ENCODE data around the gene ROBO1.
"Not testable (repeated sequence)": the region's sequence is repeated elsewhere in the genome, so short reads cannot be mapped to it uniquely, and the experiment has no call there.

ROBO1 gene

DNA sequence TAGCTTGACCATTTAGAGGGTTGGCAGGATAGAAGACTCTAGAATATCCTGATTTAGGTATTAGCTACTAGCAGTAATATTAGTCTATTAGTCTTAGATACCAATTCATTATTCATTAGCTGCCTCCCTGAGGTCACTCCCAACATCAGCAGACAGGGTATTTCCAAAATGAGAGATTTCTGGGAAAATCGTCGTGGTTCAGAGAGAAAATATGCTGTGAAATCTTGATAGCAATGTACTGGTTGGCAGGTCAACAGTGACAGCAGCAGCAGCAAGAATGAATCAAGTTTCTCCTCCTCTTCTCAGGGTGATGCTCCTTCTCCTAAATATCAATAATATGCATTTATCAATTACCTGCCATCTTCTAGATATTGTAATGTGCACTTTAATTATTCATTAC, 41.3 kb upstream of the ROBO1 start:
- Histone ChIP-seq H3K36me3 (ENCODE audit: insufficient read depth) (no peaks in the 10 kb centered on the region), H3K79me2 (ENCODE audit: insufficient read depth, low read depth) (no peaks in the 10 kb centered on the region), H3K4me2 (no peak overlapping the region), H4K20me1 (ENCODE audit: insufficient read depth) (no peaks in the 10 kb centered on the region), H3K9ac (no peak overlapping the region), H3K4me1 (ENCODE audit: low read depth, poor library complexity, severe bottlenecking) (no peaks in the 10 kb centered on the region), H3K27me3 (ENCODE audit: insufficient read depth, low read depth) (no peaks in the 10 kb centered on the region), H3K4me3 (IDR thresholded peaks at IDR 0.05; ENCODE audit: insufficient read depth, low read depth, low read length) (no peak overlapping the region), H2AFZ (ENCODE audit: low read depth) (no peak overlapping the region), H3K27ac (no peak overlapping the region)
- TF ChIP-seq, protein P1, sequence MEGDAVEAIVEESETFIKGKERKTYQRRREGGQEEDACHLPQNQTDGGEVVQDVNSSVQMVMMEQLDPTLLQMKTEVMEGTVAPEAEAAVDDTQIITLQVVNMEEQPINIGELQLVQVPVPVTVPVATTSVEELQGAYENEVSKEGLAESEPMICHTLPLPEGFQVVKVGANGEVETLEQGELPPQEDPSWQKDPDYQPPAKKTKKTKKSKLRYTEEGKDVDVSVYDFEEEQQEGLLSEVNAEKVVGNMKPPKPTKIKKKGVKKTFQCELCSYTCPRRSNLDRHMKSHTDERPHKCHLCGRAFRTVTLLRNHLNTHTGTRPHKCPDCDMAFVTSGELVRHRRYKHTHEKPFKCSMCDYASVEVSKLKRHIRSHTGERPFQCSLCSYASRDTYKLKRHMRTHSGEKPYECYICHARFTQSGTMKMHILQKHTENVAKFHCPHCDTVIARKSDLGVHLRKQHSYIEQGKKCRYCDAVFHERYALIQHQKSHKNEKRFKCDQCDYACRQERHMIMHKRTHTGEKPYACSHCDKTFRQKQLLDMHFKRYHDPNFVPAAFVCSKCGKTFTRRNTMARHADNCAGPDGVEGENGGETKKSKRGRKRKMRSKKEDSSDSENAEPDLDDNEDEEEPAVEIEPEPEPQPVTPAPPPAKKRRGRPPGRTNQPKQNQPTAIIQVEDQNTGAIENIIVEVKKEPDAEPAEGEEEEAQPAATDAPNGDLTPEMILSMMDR (conservative IDR thresholded peaks at IDR 0.05; ENCODE audit: low read depth, low read length) = no peak

DNA sequence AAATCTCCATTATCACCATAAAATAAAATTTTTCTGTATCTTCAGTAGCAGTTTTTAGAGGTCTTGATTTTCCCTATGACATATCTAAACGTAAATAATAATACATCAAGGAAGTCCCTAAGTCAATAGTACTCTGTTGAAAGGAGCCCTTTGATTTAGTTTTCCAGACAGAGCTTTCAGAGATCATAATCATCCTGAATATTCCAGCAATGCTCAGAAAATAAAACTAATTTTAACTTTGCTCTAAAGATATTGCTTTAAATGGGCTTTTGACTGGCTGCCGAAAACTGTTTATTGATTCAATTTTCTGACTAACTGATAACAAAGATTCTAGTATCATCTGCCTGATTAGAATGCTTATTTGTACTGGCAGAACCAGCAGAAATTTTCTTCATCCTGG, 40.7 kb upstream of the ROBO1 start:
- Histone ChIP-seq H3K79me2 (ENCODE audit: insufficient read depth, low read depth) (no peaks in the 10 kb centered on the region), H3K4me1 (ENCODE audit: low read depth, poor library complexity, severe bottlenecking) (no peaks in the 10 kb centered on the region), H2AFZ (ENCODE audit: low read depth) (no peak overlapping the region), H3K4me3 (IDR thresholded peaks at IDR 0.05; ENCODE audit: insufficient read depth, low read depth, low read length) (no peak overlapping the region), H3K4me2 (no peak overlapping the region), H3K27ac (no peak overlapping the region), H3K36me3 (ENCODE audit: insufficient read depth) (no peaks in the 10 kb centered on the region), H4K20me1 (ENCODE audit: insufficient read depth) (no peaks in the 10 kb centered on the region), H3K9ac (no peak overlapping the region), H3K27me3 (ENCODE audit: insufficient read depth, low read depth) (no peaks in the 10 kb centered on the region)
- TF ChIP-seq, protein P1 (conservative IDR thresholded peaks at IDR 0.05; ENCODE audit: low read depth, low read length) = no peak

DNA sequence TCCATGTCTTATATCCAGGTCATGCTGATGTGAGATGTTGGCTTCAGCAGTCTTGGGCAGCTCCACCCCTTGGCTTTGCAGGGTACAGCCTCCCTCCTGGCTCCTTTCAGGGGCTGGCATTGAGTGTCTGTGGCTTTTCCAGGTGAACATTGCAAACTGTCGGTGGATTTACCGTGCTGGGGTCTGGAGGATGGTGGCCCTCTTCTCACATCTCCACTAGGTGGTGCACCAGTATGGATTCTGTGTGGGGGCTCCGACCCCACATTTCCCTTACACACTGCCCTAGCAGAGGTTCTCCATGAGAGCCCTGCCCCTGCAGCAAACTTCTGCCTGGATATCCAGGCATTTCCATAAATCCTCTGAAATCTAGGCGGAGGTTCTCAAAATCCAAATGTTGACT, 22.4 kb upstream of the ROBO1 start:
- H4K20me1 ChIP-seq (ENCODE audit: insufficient read depth); H3K9ac ChIP-seq; H3K36me3 ChIP-seq (ENCODE audit: insufficient read depth); H3K27me3 ChIP-seq (ENCODE audit: insufficient read depth, low read depth); H3K4me2 ChIP-seq; H3K4me1 ChIP-seq (ENCODE audit: low read depth, poor library complexity, severe bottlenecking); H3K4me3 ChIP-seq (IDR thresholded peaks at IDR 0.05; ENCODE audit: insufficient read depth, low read depth, low read length); H3K79me2 ChIP-seq (ENCODE audit: insufficient read depth, low read depth); H3K27ac ChIP-seq; H2AFZ ChIP-seq (ENCODE audit: low read depth): not testable (repeated sequence)

DNA sequence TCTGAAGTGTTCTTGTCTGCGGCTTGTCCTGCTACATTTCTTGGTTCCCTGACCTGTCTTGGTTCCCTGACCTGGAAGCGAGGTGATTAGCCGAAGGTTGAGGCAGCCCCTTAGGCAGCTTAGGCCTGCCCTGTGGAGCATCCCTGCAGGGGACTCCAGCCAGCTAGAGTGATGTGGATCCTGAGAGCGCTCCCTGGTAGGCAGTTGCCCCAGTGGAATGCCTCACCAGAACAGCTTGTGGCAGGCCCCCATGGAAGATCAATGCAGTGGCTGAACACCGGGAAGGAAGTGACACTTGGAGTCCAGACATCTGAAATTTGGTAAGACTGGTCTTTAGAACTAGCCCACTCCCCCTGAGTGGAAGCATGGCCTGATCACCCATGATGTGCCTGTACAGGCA, 5.5 kb upstream of the ROBO1 start:
- Histone ChIP-seq H3K27me3 (ENCODE audit: insufficient read depth, low read depth) (no peaks in the 10 kb centered on the region), H3K4me1 (ENCODE audit: low read depth, poor library complexity, severe bottlenecking) (no peaks in the 10 kb centered on the region), H4K20me1 (ENCODE audit: insufficient read depth) (no peaks in the 10 kb centered on the region), H3K36me3 (ENCODE audit: insufficient read depth) (no peaks in the 10 kb centered on the region), H3K9ac (no peak overlapping the region), H2AFZ (ENCODE audit: low read depth) (no peak overlapping the region), H3K79me2 (ENCODE audit: insufficient read depth, low read depth) (no peaks in the 10 kb centered on the region), H3K4me3 (IDR thresholded peaks at IDR 0.05; ENCODE audit: insufficient read depth, low read depth, low read length) (no peak overlapping the region), H3K4me2 (no peak overlapping the region), H3K27ac (no peak overlapping the region)
- TF ChIP-seq, protein P1 (conservative IDR thresholded peaks at IDR 0.05; ENCODE audit: low read depth, low read length) = no peak

DNA sequence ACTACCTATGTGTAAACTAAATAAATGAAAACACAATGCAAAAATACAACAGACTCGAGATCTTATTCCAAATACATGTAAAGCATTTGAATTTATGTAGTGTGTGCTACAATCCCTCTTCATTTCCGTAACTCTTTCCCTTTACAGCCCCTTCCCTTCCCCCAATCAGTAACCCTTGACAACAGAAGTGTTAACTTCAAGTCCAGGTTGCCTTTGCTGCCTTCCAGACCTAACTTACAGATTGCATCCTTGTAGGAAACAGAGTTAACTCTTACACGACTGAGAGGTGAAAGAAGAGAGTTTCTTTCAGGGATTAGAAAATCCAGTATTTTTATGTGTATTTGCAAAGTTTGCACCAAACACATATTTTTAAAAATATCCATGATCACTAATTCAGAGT, 1.4 kb upstream of the ROBO1 start:
- no peak overlapping the region for H3K9ac ChIP-seq
- H3K79me2 ChIP-seq (ENCODE audit: insufficient read depth, low read depth) = no peaks in the 10 kb centered on the region
- no peaks in the 10 kb centered on the region for H3K27me3 ChIP-seq (ENCODE audit: insufficient read depth, low read depth)
- no peak overlapping the region for H3K4me3 ChIP-seq (IDR thresholded peaks at IDR 0.05; ENCODE audit: insufficient read depth, low read depth, low read length)
- H2AFZ ChIP-seq (ENCODE audit: low read depth) = no peak overlapping the region
- no peak overlapping the region for H3K27ac ChIP-seq
- no peaks in the 10 kb centered on the region for H3K36me3 ChIP-seq (ENCODE audit: insufficient read depth)
- no peaks in the 10 kb centered on the region for H4K20me1 ChIP-seq (ENCODE audit: insufficient read depth)
- TF ChIP-seq, protein P1 (conservative IDR thresholded peaks at IDR 0.05; ENCODE audit: low read depth, low read length) = no peak
- no peaks in the 10 kb centered on the region for H3K4me1 ChIP-seq (ENCODE audit: low read depth, poor library complexity, severe bottlenecking)
- no peak overlapping the region for H3K4me2 ChIP-seq
